Middle frontal gyrus (tissue), 1 donor: ENCODE results near the gene ZC3H12C.
"Not testable (repeated sequence)": the region's sequence is repeated elsewhere in the genome, so short reads cannot be mapped to it uniquely, and the experiment has no call there.

Experiments used
- DNase-seq: peaks from one replicate; pipeline ENCODE4 v3.0.0-alpha.2; 2015; ENCODE audit warnings: low spot score; ENCODE audit errors: extremely low spot score

Gene ZC3H12C

DNA sequence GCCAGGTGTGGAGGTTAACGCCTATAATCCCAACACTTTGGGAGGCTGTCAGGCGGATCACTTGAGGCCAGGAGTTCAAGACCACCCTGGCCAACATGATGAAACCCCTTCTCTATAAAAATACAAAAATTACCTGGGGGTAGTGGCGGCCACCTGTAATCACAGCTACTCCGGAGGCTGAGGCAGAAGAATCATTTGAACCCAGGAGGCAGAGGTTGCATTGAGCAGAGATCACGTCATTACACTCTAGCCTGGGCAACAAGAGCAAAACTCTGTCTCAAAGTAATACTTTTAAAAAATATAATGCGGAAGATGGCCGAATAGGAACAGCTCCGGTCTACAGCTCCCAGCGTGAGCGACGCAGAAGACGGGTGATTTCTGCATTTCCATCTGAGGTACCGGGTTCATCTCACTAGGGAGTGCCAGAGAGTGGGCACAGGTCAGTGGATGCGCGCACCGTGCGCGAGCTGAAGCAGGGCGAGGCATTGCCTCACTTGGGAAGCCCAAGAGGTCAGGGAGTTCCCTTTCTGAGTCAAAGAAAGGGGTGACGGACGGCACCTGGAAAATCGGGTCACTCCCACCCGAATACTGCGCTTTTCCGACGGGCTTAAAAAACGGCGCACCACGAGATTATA lies 115.6 kb downstream of the ZC3H12C start:
- DNase-seq = not testable (repeated sequence)

DNA sequence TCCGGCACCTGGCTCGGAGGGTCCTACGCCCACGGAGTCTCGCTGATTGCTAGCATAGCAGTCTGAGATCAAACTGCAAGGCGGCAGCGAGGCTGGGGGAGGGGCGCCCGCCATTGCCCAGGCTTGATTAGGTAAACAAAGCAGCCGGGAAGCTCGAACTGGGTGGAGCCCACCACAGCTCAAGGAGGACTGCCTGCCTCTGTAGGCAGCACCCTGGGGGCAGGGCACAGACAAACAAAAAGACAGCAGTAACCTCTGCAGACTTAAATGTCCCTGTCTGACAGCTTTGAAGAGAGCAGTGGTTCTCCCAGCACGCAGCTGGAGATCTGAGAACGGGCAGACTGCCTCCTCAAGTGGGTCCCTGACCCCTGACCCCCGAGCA lies 116.1 kb downstream of the ZC3H12C start:
- not testable (repeated sequence) for DNase-seq

DNA sequence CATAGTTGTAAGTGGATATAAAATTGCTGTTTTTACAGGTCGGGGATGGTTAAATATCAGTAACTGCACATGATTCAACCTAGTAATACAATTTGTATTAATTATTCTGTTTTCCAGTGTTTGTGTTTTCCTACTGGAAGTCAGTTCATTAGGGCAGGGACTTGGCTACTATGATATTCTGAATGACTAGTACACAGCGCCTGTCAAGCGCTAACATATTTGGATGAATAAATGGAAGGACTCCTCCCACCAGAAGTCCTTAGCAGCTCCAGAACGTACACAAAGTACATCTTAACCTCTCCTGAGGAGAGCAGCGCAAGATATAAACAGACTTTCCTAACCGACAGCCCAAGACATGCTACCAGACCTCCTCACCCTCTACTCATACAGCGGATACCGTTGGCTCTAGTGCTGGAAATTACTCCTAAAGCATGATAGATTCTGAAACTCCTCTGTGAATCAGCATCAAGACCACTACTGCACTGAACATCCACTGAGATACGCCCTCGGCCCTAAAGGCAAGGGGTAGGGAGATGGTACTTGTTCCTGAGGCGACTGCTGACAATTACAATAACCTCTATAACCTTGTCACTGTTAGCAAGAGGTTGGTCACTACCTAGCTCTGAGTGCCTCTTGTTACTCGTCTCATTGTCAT lies 124.2 kb downstream of the ZC3H12C start:
- DNase-seq = no peak

DNA sequence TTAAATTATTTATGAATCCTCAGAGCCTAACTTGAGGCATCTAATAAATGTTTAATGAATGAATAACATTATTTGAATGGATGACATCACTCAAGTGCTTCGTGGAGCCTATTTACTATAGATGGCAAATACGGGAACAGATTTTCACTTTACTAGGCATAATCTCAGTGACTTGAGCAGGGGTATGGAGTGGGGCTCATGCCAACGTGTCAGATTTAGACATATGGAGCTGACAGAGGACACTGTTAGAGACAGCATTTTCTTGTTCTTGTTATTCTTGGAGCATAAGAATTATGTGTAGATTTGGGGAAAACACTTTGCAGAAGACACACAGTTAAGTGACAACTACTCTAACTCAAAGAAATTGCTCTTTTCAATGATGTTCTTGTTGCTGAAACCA lies 124.7 kb downstream of the ZC3H12C start:
- no peak for DNase-seq

DNA sequence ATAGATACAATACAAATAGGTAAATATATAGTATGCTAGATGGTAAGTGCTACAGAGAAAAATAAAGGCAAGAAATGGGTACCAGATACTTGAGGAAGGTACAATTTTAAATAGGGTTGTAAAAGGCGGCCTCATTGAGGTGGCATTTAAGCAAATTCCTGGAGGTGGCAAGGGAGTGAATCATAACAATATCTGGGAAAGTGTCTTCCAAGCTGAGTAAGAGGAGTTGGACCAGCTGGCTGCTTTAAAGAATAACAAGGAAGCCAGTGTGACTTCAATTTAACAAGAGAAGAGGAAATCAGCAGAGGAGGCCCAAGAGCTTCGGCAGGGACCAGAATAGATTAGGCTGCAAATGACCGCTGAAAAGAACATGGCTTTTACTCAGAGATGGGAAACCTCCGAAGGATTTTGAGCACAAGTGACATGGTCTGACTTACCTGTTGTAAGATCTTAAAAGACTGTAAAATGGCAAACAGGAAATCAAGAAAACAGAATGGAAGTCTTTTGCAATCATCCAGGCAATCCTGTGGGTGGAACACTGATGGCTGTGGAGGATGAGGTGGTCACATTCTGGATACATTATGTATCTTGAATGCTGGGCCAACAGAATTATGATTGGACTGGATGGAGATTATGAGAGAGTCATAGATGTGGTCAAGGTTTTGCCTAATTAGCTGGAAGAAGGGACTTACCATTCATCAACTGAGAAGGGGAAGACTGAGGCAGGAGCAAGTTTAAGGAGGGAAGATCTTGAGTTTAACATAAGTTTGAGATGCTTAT lies 126.0 kb downstream of the ZC3H12C start:
- DNase-seq = no peak
